Bronchus fibroblast of lung (primary cell): ENCODE measurements around the gene C3AR1. TPM values are rescaled to one million over a fixed set of nuclear protein-coding genes. Genes with fewer than 3 reads are reported as not detected.

Source experiments
- total RNA-seq: library from RNA; depleted of rRNA; stranded (reverse); fragments of >200 nt; gene quantifications from 2 replicates; pipeline ENCODE4 v1.2.3, GENCODE V29; 2015

Gene C3AR1
- total RNA-seq: not detected in 2 replicates

DNA sequence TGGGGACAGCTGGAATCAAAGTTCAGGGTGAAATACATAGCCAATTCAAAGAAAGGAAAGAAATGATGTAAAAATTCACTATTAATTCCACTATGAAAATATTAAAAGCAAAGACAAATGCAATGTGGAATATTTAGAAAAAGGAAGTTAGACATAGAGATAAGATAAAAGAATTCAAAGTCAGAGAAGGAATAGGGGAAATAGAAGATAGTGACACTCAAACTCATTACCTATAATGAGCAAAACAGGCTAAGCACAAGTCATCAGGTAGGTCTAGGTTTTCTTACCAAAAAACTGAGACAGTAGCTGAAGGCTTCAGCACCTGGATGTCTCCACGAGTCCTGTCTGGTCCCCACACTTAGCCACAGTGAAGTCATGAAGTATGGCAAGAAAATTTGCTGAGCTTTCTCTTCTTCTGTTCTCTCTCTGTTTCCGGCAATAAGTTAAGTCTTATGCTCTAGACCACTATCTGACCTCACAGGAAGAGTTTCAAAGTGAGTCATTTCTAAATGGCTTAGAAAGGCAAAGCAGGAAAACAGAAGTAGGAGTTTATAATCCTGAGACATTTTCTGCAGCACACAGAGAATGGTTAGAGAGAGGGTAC is at the start of gene C3AR1:
C3AR1 (minus strand) TSS at position 369 of the 604 bp plus-strand sequence. CDS start 6,174 bp downstream, outside the sequence.

DNA sequence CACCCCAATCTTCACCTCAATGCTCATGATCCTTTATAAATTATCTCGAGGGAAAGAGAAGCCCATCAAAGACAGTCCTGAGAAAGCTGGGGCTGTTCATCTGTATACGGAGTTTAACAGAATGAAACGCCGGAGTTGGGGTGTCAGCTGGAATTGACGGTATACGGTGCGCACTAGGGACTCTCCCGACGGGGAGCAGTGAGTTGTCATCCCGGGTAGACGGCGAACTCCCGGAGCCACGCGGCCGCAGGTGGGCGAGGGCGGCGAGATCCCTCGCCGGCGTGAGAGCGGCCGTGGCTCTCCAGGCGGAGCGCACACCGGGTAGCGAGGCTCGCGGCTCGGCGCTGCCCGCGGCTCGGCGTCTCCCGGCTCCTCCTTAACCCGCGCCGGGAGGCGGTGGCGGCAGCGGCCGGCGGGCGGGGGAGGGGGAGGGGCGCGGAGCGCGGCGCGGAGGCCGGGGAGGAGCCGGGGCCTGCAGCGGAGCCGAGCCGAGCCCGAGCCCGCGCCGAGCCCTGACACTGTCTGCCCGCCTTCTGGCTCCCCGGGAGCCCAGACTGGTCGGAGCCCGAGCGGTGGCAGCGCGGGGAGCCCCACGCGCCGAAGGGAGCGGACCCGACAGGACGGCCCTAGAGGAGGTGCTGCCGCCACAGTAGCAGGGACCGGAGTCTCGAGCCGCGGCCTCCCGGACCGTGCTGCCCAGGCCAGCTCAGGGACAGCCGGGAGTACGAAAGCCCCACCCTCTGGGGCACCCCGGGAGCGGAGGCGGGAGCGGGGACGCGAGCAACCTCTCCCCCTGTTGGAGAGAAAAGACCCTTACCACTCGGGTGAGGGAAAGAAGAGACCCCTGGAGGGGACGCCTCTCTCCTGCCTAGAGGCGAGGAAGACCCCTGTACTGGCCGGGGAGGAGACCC is 33.7 kb downstream of the C3AR1 start, which contains the start of gene FOXJ2:
FOXJ2 (plus strand) TSS at position 475 of the 911 bp plus-strand sequence. CDS start 7,117 bp downstream, outside the sequence.

Other genes with a start within 250 kb of the C3AR1 start
- not detected in 2 replicates for gene SLC2A14, start 193.4 kb downstream of the C3AR1 start, total RNA-seq
- 22.4 and 30.3 TPM in 2 replicates for gene SLC2A3, start 130.2 kb downstream of the C3AR1 start, total RNA-seq
- gene FOXJ2, start 33.6 kb downstream of the C3AR1 start, total RNA-seq: 8.6 and 9.2 TPM in 2 replicates
- gene NECAP1, start 15.9 kb upstream of the C3AR1 start, total RNA-seq: 22.4 and 37.3 TPM in 2 replicates
- gene CLEC4A, start 57.3 kb upstream of the C3AR1 start, total RNA-seq: not detected in 2 replicates
- not detected in 2 replicates for gene ZNF705A, start 90.7 kb upstream of the C3AR1 start, total RNA-seq
- gene FAM90A1, start 161.3 kb upstream of the C3AR1 start, total RNA-seq: 0.15 and 0.17 TPM in 2 replicates